ENCODE measurements around the gene PTPRJ.

The PTPRJ gene

GRCh38 chr11:48066881-48067800 is 86.8 kb downstream of the PTPRJ start:
- DNase-seq (ENCODE audit: low spot score): no peak

GRCh38 chr11:48073031-48073861 is 92.9 kb downstream of the PTPRJ start:
- DNase-seq (ENCODE audit: low spot score): no peak

DNA sequence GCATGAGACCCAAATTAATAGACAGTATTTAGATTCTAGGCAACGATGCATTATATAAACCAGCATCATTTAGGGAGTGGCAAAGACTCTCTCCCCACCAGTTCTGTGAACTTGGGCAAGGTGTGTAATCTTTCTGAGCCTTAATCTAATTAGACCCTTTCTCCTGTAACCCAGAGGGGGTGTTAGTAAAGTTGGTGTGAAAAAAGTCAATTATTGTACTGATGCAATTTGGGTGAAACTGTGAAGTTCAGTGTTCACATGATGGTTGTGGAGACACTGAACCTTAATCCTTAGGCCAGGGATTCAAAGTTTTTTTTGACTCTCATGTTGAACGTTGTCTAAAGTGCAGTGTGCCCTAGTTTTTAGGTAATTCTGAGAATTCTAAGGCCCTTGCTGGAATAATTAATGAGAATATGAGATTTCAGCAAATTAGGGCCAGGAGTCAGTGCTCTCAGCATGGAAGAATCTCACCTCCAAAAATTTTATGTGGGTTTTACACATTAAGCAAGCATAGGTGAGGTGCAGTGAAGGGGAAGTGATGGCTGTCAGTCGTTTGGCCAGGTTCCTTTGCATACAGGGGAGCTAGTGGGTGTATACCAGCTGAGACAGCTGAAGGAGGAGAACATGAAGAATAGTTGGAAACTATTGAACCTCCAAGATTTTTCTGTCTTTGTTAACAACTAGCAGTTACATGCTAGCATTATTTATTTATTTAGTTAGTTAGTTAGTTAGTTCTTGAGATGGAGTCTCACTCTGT is 94.2 kb downstream of the PTPRJ start:
- DNase-seq (ENCODE audit: low spot score): no peak

DNA sequence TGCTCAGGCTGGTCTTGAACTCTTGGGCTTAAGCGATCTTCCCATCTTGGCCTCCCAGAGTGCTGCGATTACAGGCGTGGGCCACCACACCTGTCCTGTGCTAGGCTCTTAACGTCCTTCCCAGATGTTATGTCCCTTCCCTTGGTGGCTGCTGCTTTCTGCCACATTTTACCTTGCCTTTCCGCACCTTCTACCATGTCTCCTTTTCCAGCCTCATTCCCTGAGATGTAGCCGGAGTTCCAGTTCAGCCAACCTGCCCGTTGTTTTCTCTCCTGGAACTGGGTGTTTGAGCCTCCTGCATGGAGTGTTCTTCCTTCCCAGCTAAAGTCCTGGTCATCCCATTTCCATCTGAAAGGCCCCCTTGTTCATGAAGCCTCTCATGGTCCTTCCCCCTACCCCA is 95.3 kb downstream of the PTPRJ start:
- DNase-seq (ENCODE audit: low spot score): no peak

DNA sequence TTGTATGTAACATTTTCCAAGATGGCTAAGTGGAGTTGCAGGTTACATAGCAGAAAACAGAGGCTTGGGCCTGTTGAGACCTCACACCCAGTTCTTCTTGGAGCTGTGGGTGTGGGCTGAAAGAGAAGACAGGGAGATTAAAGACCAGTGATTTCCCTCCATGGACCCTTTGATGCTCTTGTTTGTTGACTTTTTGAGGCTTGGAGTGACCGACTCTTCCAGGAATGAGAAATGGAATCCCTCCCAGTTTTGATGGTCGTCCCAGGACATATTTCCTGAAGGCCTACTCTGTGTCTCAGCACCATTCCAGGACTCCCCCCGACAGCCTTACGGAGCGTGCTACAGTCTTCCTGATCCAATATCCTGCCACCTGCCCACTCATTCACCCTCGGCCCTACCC is 96.9 kb downstream of the PTPRJ start:
- DNase-seq (ENCODE audit: low spot score): no peak

DNA sequence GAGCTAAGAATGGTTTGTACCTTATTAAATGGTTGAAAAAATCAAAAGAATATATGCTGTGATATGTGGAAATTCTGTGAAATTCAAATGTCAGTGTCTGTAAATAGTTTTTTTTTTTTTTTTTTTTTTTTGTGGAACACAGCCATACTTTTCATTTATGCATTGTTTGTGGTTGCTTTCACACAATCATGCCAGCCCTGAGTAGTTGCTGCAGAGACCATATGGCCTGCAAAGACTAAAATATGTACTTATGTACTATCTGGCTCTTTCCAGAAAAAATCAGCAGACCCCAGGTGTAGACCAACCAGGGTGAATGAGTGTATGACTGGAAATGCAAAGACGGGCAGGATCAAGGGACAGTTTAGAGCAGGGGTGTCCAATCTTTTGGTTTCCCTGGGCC is 98.3 kb downstream of the PTPRJ start:
- DNase-seq (ENCODE audit: low spot score): no peak

- DNase-seq (ENCODE audit: low spot score): no peak
Measured at GRCh38 chr11:48079596-48079995, 99.2 kb downstream of the PTPRJ start.

DNA sequence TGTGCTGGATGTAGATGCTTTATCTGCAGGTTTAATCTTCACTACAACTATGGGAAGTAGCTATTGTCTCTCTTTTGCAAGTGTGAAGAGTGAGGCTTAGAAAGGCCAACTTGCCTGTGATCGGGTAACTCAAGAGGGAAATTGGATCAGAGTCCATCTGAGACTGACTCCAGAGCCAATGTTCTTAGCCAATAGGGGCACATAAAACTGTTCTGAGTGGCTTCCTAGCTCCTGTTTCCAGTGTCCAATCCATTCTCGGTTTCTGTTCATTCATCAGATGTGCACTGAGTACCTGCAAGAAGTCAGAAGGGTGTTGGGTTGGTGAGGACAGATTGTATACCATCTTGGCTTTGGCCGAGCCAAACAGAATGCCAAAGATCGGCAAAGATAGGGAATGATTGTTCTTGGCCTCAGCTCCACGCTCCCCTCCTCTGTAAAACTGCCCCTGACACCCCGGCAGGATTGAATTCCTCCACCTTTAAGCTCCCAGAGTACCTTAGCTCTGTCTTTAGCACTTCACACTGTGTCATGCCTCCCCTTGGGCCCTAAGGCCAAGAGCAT is 100.0 kb downstream of the PTPRJ start:
- no peak for DNase-seq (ENCODE audit: low spot score)

DNA sequence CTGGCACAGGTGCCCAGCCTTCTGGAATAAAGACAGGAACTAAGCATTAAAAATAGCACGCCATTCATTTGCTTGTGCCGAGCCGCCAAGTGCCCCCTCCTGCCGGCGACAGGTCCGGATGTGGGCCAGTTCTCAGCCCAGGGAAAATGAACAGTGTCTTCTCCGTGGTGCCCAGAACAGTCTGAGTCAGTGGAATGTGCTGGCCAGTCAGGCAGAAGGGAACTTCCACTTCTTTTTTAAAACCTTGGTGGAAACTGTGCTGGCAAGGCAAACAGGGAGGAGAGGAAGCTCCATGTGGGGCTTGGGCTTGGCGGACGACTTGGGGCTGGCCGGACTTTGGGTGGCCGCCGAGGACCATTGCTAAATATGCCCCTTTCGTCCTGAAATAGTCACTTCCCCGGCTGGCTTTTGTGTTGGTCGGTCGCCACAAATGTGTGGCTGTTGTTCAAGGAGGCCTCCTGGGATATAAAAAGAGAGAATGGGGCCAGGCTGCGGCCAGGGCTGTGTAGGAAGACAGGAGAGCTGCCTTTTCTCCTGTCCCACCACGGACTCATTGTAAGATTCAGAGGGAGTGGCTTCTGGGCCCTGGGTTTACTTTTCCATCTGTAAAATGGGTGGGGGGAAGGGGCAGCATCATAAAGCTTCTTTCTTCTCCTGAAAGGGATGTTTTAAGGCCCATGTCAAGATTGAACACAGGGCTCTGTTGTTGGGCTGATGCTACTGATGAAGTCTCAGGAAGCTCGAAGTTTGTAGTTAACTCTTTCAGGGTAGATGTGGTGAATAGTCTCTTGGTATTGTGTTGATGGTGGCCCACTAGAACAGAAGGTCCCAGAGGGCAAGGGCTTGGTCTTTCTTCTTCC is 101.0 kb downstream of the PTPRJ start:
- DNase-seq (ENCODE audit: low spot score): no peak

DNA sequence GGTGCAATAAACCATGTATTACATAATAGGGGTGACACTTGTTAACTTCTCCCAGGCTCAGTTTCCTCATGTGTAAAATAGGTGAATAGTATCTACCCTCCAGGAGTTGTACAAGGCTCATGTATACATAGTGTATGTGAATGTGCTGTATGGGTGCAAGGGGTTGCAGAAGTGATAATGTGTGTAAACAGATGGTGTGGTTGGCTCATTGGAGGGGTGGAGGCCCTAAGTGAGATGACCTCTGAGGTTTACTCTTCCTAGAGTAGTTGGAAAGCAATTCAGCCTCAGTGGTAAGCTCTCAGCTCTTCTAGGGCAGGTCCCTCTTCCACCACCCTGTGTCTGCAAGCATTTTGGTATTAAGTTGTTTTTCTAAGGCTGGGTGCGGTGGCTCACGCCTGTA is 102.4 kb downstream of the PTPRJ start:
- no peak for DNase-seq (ENCODE audit: low spot score)

DNA sequence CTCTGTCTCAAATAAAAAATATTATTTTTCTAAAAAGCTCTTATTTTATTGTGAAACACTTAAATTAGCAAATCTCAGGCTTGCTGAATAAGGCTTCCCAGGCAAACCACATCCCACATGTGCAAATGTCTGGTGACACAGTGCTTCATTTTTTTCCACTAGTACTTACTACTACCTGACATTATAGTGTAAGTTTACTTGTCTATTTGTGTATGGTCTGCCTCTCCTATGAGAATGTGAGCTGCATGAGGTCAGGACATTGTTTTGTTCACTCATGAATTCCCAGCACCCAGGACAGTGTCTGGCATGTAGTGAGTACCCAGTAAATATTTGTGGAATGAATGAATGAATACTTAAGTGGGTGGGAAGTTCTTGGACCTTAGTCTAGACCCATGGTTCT is 103.1 kb downstream of the PTPRJ start:
- no peak for DNase-seq (ENCODE audit: low spot score)

- no peak for DNase-seq (ENCODE audit: low spot score)
Measured at GRCh38 chr11:48085688-48086087, 105.3 kb downstream of the PTPRJ start.

- no peak for DNase-seq (ENCODE audit: low spot score)
Measured at GRCh38 chr11:48087422-48087821, 107.1 kb downstream of the PTPRJ start.

- no peak for DNase-seq (ENCODE audit: low spot score)
Measured at GRCh38 chr11:48087974-48088681, 107.8 kb downstream of the PTPRJ start.

DNA sequence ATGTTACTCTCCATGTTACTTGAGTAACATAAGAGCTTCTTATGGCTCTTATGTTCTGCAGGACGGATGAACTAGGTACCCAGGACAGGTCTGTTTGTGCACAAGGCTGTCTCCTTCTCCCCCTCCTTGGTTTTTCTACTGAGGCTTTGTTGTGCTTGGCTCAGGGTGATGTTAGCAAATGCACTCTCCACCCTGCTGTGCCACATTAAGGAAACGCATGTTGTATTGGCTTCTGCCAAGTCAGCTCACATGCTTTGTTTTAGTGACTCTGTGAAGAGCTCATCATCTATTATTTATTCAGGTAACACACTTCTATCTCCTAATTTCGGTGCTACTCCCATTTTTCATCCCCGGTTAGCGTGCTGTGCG is 108.3 kb downstream of the PTPRJ start:
- no peak for DNase-seq (ENCODE audit: low spot score)

DNA sequence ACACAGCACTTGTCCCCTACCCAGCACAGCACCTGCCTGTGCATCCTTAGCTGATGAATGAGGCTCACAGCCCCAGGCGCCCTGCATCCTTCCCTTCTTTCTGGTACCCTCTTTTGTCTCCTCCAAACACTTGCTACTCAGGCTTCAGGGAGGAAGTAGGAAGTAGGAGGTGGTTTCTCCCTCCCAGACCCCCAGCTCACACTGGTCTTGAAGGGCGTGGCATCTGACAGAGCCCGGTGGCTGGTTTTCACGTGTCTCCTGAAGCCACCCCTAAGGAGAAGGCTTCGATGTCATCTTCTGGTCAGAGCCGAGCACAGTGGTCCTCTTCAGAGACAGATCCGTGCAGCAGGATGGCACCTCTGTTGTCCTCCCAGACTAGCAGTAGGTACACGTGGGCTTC is 109.8 kb downstream of the PTPRJ start:
- DNase-seq (ENCODE audit: low spot score): no peak

DNA sequence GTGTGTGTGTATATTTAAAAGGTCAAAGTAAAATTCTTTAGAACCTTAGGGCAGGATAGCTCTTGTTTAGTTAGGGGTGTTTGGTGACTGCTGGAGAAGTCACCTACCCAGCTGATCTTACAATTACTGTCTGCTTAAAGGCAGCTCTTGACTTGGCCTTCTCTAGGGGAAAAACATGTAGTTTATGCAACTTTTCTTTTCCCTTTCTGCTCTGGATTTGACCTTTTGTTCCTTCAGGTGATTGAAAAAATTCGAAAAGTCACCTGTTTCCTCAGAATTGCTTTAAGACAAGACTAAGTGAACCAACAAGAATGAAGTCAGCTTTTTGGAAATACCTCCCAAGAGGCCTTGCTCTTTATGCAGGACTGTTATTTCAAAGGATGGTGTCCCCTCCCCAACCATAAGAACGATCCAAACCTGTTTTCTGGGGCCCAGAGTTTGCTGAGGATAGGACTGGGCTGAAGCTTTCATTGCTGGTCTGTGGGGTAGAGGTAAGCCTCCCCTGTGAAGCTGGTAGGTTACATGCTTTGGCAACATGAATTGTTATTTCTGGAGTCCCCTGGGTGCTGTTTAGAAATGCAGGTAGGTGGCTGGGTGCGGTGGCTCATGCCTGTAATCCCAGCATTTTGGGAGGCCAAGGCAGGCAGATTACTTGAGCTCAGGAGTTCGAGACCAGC is 111.2 kb downstream of the PTPRJ start:
- no peak for DNase-seq (ENCODE audit: low spot score)

DNA sequence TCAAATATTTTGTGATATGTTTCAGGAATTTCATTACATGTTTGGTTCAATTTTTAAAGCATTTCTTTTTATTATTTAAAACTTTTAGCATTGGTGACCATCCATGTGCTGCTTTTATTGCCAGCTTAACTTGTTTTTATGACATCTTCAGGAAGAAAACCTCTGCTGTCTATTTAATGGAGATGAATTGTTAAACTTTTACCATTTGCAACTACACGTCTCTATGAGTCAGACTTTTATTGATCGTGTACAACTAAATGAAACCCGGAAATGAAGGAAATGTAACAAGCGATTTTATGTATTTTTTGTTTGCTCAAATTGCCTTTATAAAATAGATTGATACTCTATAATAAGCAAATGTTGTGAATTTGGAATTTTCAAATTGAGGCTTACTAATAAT is 113.0 kb downstream of the PTPRJ start:
- DNase-seq (ENCODE audit: low spot score): no peak

- peak; percentile 56 for DNase-seq (ENCODE audit: low spot score)
Measured at GRCh38 chr11:48093795-48094642, 113.7 kb downstream of the PTPRJ start.

Data from HuH-7 (cell line).